ENCODE measurements around the gene KRT85.
A peak's percentile ranks its signal among the peaks of the same experiment; 100 is the strongest.

Gene KRT85

DNA sequence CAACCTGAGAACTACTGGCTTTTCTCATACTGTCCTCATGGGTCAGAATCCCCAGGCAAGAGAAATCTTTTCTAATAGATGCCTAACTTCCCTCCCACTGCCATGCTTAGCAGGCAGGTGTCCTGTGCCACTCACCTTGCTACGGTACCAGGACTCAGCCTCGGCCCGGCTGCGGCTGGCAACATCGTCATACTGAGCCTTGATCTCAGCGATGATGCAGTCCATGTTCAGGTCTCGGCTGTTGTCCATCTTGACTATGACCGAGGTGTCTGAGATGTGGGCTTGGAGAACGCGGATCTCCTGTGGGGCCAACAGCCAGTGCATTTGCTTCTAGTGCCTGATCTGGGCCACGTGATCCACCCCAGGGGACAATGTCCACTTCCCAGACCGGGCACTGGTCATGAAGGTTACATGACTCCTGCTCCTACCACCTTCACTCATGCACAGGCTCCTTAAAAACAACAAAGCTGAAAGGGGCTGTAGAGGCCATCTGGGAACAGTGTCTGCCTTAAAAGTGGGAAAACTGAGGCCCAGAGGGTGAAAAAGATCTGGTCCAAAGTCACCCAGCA is 4.1 kb downstream of the KRT85 start:
- Histone ChIP-seq H2BK5ac (ENCODE audit: low read length) (no peak overlapping the region), H2BK15ac (replicated peaks; ENCODE audit: low read depth) (no peak overlapping the region), H4K5ac (ENCODE audit: low read length) (no peak overlapping the region), H3K23ac (ENCODE audit: low read length) (no peak overlapping the region), H3K27me3 (ENCODE audit: insufficient read depth, low read length, poor library complexity) (no peaks in the 10 kb centered on the region), H3K4me3 (ENCODE audit: low read length) (no peak overlapping the region), H3K4me1 (ENCODE audit: control insufficient read depth, low read depth, low read length) (no peaks in the 10 kb centered on the region), H2BK120ac (ENCODE audit: low read depth, low read length) (no peak overlapping the region), H3K18ac (ENCODE audit: low read length) (no peak overlapping the region), H4K8ac (ENCODE audit: low read depth, low read length) (no peak overlapping the region), H3K36me3 (ENCODE audit: control insufficient read depth, insufficient read depth, low read length) (no peaks in the 10 kb centered on the region), H3K79me1 (ENCODE audit: low read length) (no peaks in the 10 kb centered on the region), H3K56ac (ENCODE audit: low read length) (no peak overlapping the region), H3K27ac (ENCODE audit: low read depth, low read length) (no peak overlapping the region), H3K79me2 (ENCODE audit: control insufficient read depth, insufficient read depth, low read length) (no peaks in the 10 kb centered on the region), H3K4me2 (ENCODE audit: low read length) (no peak overlapping the region), H3K4ac (ENCODE audit: low read depth, low read length) (no peak overlapping the region), H2AK5ac (ENCODE audit: low read length) (no peak overlapping the region), H3K9ac (ENCODE audit: low read length) (no peak overlapping the region)
- no CpG with 5 or more reads among the region's 12 CpGs for WGBS (ENCODE audit: extremely low coverage, insufficient coverage, low lambda C conversion rate)
- no peak for DNase-seq

DNA sequence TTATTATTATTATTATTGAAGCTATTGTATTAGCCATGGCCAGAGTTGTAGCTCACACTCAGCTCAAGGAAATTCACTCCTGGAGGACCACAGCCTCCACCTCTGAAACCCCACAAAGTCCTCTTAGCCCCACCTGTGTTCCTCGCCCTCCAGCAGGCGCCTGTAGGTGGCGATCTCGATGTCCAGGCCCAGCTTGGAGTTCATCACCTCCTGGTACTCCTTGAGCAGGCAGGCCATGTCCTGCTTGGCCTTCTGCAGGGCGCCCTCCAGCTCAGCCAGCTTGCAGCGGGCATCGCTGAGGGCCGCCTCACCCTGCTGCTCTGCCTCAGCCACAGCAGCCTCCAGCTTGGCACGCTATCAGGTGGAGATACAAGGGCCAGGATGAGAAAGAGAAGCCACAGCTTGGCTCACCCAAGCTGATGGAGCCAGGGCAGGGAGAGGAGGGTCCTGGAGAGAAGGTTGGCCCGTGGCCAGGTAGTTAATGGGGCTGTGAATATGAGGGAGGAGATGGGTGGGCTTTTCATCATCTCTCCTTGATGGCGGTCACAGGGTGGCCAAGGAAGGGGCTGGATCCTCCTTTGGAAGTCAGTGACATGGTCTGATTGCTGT is 5.1 kb downstream of the KRT85 start:
- peak; percentile 13 for DNase-seq
- no peaks in the 10 kb centered on the region for H3K79me1 ChIP-seq (ENCODE audit: low read length)
- no peak overlapping the region for H2AK5ac ChIP-seq (ENCODE audit: low read length)
- H3K18ac ChIP-seq (ENCODE audit: low read length) = no peak overlapping the region
- H2BK120ac ChIP-seq (ENCODE audit: low read depth, low read length) = no peak overlapping the region
- H4K8ac ChIP-seq (ENCODE audit: low read depth, low read length) = no peak overlapping the region
- H3K27me3 ChIP-seq (ENCODE audit: insufficient read depth, low read length, poor library complexity) = no peaks in the 10 kb centered on the region
- H3K23ac ChIP-seq (ENCODE audit: low read length) = no peak overlapping the region
- no peak overlapping the region for H3K4ac ChIP-seq (ENCODE audit: low read depth, low read length)
- H3K27ac ChIP-seq (ENCODE audit: low read depth, low read length) = no peak overlapping the region
- no peak overlapping the region for H2BK15ac ChIP-seq (replicated peaks; ENCODE audit: low read depth)
- no peak overlapping the region for H3K56ac ChIP-seq (ENCODE audit: low read length)
- no peaks in the 10 kb centered on the region for H3K79me2 ChIP-seq (ENCODE audit: control insufficient read depth, insufficient read depth, low read length)
- WGBS (ENCODE audit: extremely low coverage, insufficient coverage, low lambda C conversion rate) = no CpG with 5 or more reads among the region's 11 CpGs
- no peak overlapping the region for H3K4me3 ChIP-seq (ENCODE audit: low read length)
- H3K4me2 ChIP-seq (ENCODE audit: low read length) = no peak overlapping the region
- no peak overlapping the region for H3K9ac ChIP-seq (ENCODE audit: low read length)
- no peak overlapping the region for H2BK5ac ChIP-seq (ENCODE audit: low read length)
- no peaks in the 10 kb centered on the region for H3K36me3 ChIP-seq (ENCODE audit: control insufficient read depth, insufficient read depth, low read length)
- no peak overlapping the region for H4K5ac ChIP-seq (ENCODE audit: low read length)
- no peaks in the 10 kb centered on the region for H3K4me1 ChIP-seq (ENCODE audit: control insufficient read depth, low read depth, low read length)

DNA sequence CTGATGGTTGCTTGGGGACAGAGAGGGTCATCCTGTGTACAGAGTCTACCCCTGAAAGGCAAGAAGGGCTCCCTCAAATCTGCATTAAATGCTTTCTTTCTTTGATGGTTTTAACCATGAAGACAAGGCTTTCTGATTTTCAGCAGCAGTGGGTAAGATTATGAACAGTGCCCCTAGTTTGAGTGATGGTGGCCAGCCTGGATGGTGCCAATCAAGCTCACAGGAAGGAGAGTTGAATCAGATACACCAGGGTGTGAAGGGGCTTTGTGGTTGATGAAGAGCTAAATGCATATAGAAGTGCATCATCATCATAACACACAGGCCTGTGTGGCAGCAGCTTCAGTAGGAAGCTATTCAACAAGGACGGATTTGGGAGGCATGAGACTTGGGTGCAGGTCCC is 5.7 kb downstream of the KRT85 start:
- no peak overlapping the region for H2AK5ac ChIP-seq (ENCODE audit: low read length)
- H3K79me2 ChIP-seq (ENCODE audit: control insufficient read depth, insufficient read depth, low read length) = no peaks in the 10 kb centered on the region
- H3K27ac ChIP-seq (ENCODE audit: low read depth, low read length) = no peak overlapping the region
- H3K79me1 ChIP-seq (ENCODE audit: low read length) = no peaks in the 10 kb centered on the region
- H2BK15ac ChIP-seq (replicated peaks; ENCODE audit: low read depth) = no peak overlapping the region
- no peaks in the 10 kb centered on the region for H3K4me1 ChIP-seq (ENCODE audit: control insufficient read depth, low read depth, low read length)
- H3K18ac ChIP-seq (ENCODE audit: low read length) = no peak overlapping the region
- H3K27me3 ChIP-seq (ENCODE audit: insufficient read depth, low read length, poor library complexity) = no peaks in the 10 kb centered on the region
- WGBS (ENCODE audit: extremely low coverage, insufficient coverage, low lambda C conversion rate) = no CpG with 5 or more reads among the region's 1 CpG
- H3K23ac ChIP-seq (ENCODE audit: low read length) = no peak overlapping the region
- no peak overlapping the region for H3K4me3 ChIP-seq (ENCODE audit: low read length)
- no peak overlapping the region for H3K9ac ChIP-seq (ENCODE audit: low read length)
- H3K36me3 ChIP-seq (ENCODE audit: control insufficient read depth, insufficient read depth, low read length) = no peaks in the 10 kb centered on the region
- no peak overlapping the region for H3K4ac ChIP-seq (ENCODE audit: low read depth, low read length)
- no peak for DNase-seq
- no peak overlapping the region for H3K4me2 ChIP-seq (ENCODE audit: low read length)
- H2BK5ac ChIP-seq (ENCODE audit: low read length) = no peak overlapping the region
- no peak overlapping the region for H4K8ac ChIP-seq (ENCODE audit: low read depth, low read length)
- no peak overlapping the region for H3K56ac ChIP-seq (ENCODE audit: low read length)
- no peak overlapping the region for H4K5ac ChIP-seq (ENCODE audit: low read length)
- no peak overlapping the region for H2BK120ac ChIP-seq (ENCODE audit: low read depth, low read length)

DNA sequence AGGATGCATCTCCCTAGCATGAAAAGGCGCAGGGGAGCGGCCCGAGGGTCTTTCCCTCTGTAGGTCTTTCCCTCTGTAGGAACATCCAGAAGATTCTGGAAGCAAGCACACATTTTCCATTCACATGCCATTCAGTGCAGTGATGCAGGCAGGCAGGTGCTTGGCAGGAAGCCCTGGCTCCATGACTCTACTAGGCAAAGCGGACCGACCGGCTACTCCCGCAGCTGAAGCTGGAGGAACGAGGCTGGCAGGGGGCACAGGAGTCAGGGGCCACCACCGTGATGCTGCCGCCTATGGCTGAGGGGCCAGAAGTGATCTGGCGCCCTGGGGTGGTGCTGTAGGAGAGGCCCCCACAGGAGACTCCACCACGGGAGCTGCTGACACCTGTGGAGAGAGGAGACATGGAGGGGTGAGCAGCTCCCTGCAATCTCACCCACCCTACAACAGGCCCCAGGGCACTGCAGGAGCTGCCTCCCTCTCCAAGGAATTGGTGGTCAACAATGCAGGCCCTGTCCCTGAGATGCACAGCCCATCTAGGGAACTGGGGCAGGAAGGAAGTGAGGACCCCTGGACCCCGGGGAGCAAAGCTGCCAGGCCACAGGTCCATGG is 6.5 kb downstream of the KRT85 start:
- Histone ChIP-seq H2BK120ac (ENCODE audit: low read depth, low read length) (no peak overlapping the region), H3K23ac (ENCODE audit: low read length) (no peak overlapping the region), H4K8ac (ENCODE audit: low read depth, low read length) (no peak overlapping the region), H2BK15ac (replicated peaks; ENCODE audit: low read depth) (no peak overlapping the region), H3K4me2 (ENCODE audit: low read length) (no peak overlapping the region), H3K79me2 (ENCODE audit: control insufficient read depth, insufficient read depth, low read length) (no peaks in the 10 kb centered on the region), H3K9ac (ENCODE audit: low read length) (no peak overlapping the region), H3K36me3 (ENCODE audit: control insufficient read depth, insufficient read depth, low read length) (no peaks in the 10 kb centered on the region), H3K4ac (ENCODE audit: low read depth, low read length) (no peak overlapping the region), H3K27ac (ENCODE audit: low read depth, low read length) (no peak overlapping the region), H3K79me1 (ENCODE audit: low read length) (no peaks in the 10 kb centered on the region), H2BK5ac (ENCODE audit: low read length) (no peak overlapping the region), H3K27me3 (ENCODE audit: insufficient read depth, low read length, poor library complexity) (no peaks in the 10 kb centered on the region), H3K4me3 (ENCODE audit: low read length) (no peak overlapping the region), H3K18ac (ENCODE audit: low read length) (no peak overlapping the region), H4K5ac (ENCODE audit: low read length) (no peak overlapping the region), H3K4me1 (ENCODE audit: control insufficient read depth, low read depth, low read length) (no peaks in the 10 kb centered on the region), H3K56ac (ENCODE audit: low read length) (no peak overlapping the region), H2AK5ac (ENCODE audit: low read length) (no peak overlapping the region)
- WGBS (ENCODE audit: extremely low coverage, insufficient coverage, low lambda C conversion rate) = no CpG with 5 or more reads among the region's 13 CpGs
- DNase-seq = no peak

DNA sequence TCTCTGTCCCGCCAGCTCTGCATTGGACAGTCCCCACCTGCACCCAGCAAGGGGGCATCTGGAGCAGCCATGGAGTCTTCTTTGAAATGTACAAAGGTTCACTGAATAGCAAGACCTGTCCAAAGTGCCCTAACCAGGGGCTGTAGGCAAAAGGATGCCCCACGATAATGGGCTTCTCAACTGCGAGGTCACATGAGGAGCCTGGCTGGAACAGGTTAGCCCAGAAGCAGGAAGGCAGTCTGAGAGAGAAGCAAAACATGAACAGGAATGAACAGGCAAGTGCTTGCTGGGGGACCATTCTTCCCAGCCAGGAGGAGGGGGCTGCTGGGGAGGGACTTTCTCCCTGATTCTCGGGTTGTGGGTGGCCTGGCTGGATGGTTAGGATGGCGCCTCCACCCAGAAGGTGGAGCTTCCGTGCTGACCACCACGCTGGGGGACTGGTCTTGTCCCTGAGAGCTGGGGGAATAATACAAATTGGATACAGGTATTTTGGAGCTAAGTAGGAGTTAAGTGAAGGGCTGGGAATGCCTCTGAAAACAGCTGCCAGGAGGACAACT is 7.1 kb downstream of the KRT85 start:
- Histone ChIP-seq H3K27ac (ENCODE audit: low read depth, low read length) (no peak overlapping the region), H3K9ac (ENCODE audit: low read length) (no peak overlapping the region), H2BK120ac (ENCODE audit: low read depth, low read length) (no peak overlapping the region), H3K4me1 (ENCODE audit: control insufficient read depth, low read depth, low read length) (no peaks in the 10 kb centered on the region), H2BK15ac (replicated peaks; ENCODE audit: low read depth) (no peak overlapping the region), H3K18ac (ENCODE audit: low read length) (no peak overlapping the region), H2AK5ac (ENCODE audit: low read length) (no peak overlapping the region), H3K23ac (ENCODE audit: low read length) (no peak overlapping the region), H4K8ac (ENCODE audit: low read depth, low read length) (no peak overlapping the region), H3K4ac (ENCODE audit: low read depth, low read length) (no peak overlapping the region), H3K27me3 (ENCODE audit: insufficient read depth, low read length, poor library complexity) (no peaks in the 10 kb centered on the region), H3K4me3 (ENCODE audit: low read length) (no peak overlapping the region), H3K79me2 (ENCODE audit: control insufficient read depth, insufficient read depth, low read length) (no peaks in the 10 kb centered on the region), H2BK5ac (ENCODE audit: low read length) (no peak overlapping the region), H4K5ac (ENCODE audit: low read length) (no peak overlapping the region), H3K36me3 (ENCODE audit: control insufficient read depth, insufficient read depth, low read length) (no peaks in the 10 kb centered on the region), H3K4me2 (ENCODE audit: low read length) (no peak overlapping the region), H3K56ac (ENCODE audit: low read length) (no peak overlapping the region), H3K79me1 (ENCODE audit: low read length) (no peaks in the 10 kb centered on the region)
- no CpG with 5 or more reads among the region's 7 CpGs for WGBS (ENCODE audit: extremely low coverage, insufficient coverage, low lambda C conversion rate)
- no peak for DNase-seq
